ENCODE results near the gene PCNX2.
"Not testable (repeated sequence)": the region's sequence is repeated elsewhere in the genome, so short reads cannot be mapped to it uniquely, and the experiment has no call there.

PCNX2 gene

DNA sequence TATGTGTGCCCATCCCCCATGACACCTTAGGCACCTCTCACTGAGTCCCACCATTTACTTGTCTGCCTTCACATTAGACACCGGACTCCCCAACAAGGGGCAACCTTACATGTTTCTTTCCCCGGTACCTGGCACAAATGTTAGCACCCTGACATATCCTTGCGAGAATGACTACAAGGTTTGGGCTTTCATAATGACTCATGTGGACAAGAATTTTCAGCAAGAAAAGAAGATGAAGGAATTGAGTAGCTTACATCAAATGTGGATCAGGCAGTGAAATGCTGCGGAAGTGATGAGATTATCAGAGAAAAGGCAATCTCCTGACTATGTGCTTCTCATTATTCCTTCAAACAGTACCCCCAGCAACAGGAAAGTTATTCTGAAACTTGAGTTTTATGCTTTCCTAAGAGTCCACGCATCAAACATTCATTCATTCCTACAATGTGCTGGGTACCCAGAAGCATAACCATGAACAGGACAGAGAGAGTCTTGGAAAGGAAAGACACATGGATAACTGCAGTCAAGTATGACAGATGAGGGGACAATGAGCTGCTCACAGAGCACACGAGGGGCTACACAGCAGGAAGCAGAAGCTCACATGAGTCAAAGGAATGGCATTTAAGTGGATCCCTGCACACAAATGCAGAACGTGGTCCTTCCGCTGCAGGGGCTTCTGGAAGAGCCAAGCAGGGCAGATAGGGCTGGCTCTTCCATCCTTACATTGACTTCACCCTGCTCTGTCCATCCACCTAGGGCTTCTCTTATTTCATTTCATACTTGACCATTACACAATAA is 112.1 kb downstream of the PCNX2 start:
- Histone ChIP-seq H3K27me3 (ENCODE audit: insufficient read depth, low read length, poor library complexity, severe bottlenecking) (no peaks in the 10 kb centered on the region), H3K79me2 (ENCODE audit: insufficient read depth, low read length) (no peaks in the 10 kb centered on the region), H3F3A (ENCODE audit: low read depth) (no peaks in the 10 kb centered on the region), H3K4me3 (ENCODE audit: low read length, poor library complexity, severe bottlenecking) (no peak overlapping the region), H2AFZ (ENCODE audit: low read length) (no peak overlapping the region), H3K36me3 (ENCODE audit: insufficient read depth, low read length) (peaks cover 9% of the 10 kb centered on the region; the same call in 1 of the 2 replicates), H4K20me1 (ENCODE audit: insufficient read depth, low read length, poor library complexity, severe bottlenecking) (no peaks in the 10 kb centered on the region), H3K9me2 (replicated peaks; ENCODE audit: low read depth, low read length) (no peaks in the 10 kb centered on the region), H3K9me3 (ENCODE audit: insufficient read depth, low read depth, low read length) (no peaks in the 10 kb centered on the region), H3K9ac (ENCODE audit: low read depth, low read length, poor library complexity, severe bottlenecking) (no peak overlapping the region), H3K4me1 (ENCODE audit: insufficient read depth, low read length, poor library complexity, severe bottlenecking) (peaks cover 25% of the 10 kb centered on the region), H3K4me2 (ENCODE audit: low read depth, low read length, poor library complexity, severe bottlenecking) (no peak overlapping the region)
- TF ChIP-seq, protein P1, sequence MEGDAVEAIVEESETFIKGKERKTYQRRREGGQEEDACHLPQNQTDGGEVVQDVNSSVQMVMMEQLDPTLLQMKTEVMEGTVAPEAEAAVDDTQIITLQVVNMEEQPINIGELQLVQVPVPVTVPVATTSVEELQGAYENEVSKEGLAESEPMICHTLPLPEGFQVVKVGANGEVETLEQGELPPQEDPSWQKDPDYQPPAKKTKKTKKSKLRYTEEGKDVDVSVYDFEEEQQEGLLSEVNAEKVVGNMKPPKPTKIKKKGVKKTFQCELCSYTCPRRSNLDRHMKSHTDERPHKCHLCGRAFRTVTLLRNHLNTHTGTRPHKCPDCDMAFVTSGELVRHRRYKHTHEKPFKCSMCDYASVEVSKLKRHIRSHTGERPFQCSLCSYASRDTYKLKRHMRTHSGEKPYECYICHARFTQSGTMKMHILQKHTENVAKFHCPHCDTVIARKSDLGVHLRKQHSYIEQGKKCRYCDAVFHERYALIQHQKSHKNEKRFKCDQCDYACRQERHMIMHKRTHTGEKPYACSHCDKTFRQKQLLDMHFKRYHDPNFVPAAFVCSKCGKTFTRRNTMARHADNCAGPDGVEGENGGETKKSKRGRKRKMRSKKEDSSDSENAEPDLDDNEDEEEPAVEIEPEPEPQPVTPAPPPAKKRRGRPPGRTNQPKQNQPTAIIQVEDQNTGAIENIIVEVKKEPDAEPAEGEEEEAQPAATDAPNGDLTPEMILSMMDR (conservative IDR thresholded peaks at IDR 0.05; ENCODE audit: low read length) = no peak
- no peak for TF ChIP-seq EZH2phosphoT487 (IDR thresholded peaks at IDR 0.05; ENCODE audit: borderline replicate concordance)

DNA sequence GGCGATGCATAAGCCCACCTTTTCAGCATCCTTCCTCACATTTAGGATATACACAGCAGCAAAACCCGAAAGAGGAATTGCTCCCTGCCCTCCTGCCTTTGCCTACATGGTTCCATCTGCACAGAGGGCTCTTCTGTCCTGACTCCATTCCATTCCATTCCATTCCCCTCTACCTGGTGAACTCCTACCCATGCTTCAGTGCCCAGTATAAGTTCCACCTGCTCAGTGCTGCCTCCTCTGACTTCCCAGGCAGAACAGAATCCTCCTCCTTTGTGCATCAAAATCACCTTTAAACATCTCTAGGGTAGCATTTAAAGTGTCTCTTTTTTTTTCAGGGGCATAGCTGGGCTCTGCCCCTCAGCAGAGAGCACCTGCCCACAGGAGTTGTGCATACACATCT is 112.9 kb downstream of the PCNX2 start:
- H3K4me3 ChIP-seq (ENCODE audit: low read length, poor library complexity, severe bottlenecking) = no peak overlapping the region
- H3K27me3 ChIP-seq (ENCODE audit: insufficient read depth, low read length, poor library complexity, severe bottlenecking) = no peaks in the 10 kb centered on the region
- peaks cover 18% of the 10 kb centered on the region for H3K36me3 ChIP-seq (ENCODE audit: insufficient read depth, low read length)
- H4K20me1 ChIP-seq (ENCODE audit: insufficient read depth, low read length, poor library complexity, severe bottlenecking) = no peaks in the 10 kb centered on the region
- H3K9me3 ChIP-seq (ENCODE audit: insufficient read depth, low read depth, low read length) = no peaks in the 10 kb centered on the region; the same call in 1 of the 2 replicates
- TF ChIP-seq, protein P1 (conservative IDR thresholded peaks at IDR 0.05; ENCODE audit: low read length) = peak; percentile 31; the same call in 1 of the 2 replicates
- no peak for TF ChIP-seq EZH2phosphoT487 (IDR thresholded peaks at IDR 0.05; ENCODE audit: borderline replicate concordance)
- no peaks in the 10 kb centered on the region for H3K9me2 ChIP-seq (replicated peaks; ENCODE audit: low read depth, low read length)
- no peak overlapping the region for H2AFZ ChIP-seq (ENCODE audit: low read length)
- H3F3A ChIP-seq (ENCODE audit: low read depth) = no peaks in the 10 kb centered on the region
- H3K79me2 ChIP-seq (ENCODE audit: insufficient read depth, low read length) = no peaks in the 10 kb centered on the region
- no peak overlapping the region for H3K9ac ChIP-seq (ENCODE audit: low read depth, low read length, poor library complexity, severe bottlenecking)
- H3K4me2 ChIP-seq (ENCODE audit: low read depth, low read length, poor library complexity, severe bottlenecking) = no peak overlapping the region
- peaks cover 25% of the 10 kb centered on the region for H3K4me1 ChIP-seq (ENCODE audit: insufficient read depth, low read length, poor library complexity, severe bottlenecking)

DNA sequence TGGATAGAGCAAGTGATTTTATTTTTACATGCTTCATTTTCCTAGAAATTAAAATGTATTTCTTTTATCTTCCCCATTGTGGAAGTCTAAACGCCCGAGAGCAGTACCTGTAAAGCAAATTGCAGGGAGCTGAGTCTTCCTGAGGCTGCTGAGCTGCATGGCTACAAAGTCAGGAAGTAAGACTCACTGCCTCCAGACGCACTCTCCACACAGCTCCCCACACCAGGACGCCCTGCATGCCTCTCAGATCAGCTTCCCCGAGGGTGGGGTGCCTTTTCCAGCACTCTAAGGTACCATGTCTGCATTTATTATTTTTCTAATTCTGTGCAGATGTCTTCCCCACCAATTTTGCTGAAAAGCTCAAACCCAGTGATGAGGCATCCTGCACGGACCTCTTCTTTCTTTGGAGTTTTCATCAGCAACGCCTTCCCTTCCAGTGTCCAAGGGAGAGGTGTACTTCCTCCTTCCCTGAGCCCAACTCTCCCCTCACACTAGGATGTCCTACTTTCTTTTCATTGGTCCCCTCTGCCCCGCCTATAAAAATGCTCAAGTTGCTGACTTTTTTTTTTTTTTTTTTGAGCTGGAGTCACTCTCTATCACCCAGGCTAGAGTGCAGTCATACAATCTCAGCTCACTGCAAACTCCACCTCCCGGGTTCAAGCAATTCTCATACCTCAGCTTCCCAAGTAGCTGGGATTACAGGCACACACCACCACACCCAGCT is 114.7 kb downstream of the PCNX2 start:
- Histone ChIP-seq H3K9ac (ENCODE audit: low read depth, low read length, poor library complexity, severe bottlenecking) (peak overlapping the region; percentile 59), H3K9me2 (replicated peaks; ENCODE audit: low read depth, low read length) (no peaks in the 10 kb centered on the region), H4K20me1 (ENCODE audit: insufficient read depth, low read length, poor library complexity, severe bottlenecking) (no peaks in the 10 kb centered on the region), H3K36me3 (ENCODE audit: insufficient read depth, low read length) (peaks cover 30% of the 10 kb centered on the region), H2AFZ (ENCODE audit: low read length) (no peak overlapping the region), H3K4me1 (ENCODE audit: insufficient read depth, low read length, poor library complexity, severe bottlenecking) (peaks cover 25% of the 10 kb centered on the region), H3K4me2 (ENCODE audit: low read depth, low read length, poor library complexity, severe bottlenecking) (peak overlapping the region; percentile 19), H3K27me3 (ENCODE audit: insufficient read depth, low read length, poor library complexity, severe bottlenecking) (no peaks in the 10 kb centered on the region), H3K9me3 (ENCODE audit: insufficient read depth, low read depth, low read length) (no peaks in the 10 kb centered on the region; the same call in 1 of the 2 replicates), H3K79me2 (ENCODE audit: insufficient read depth, low read length) (no peaks in the 10 kb centered on the region), H3F3A (ENCODE audit: low read depth) (no peaks in the 10 kb centered on the region), H3K4me3 (ENCODE audit: low read length, poor library complexity, severe bottlenecking) (no peak overlapping the region)
- TF ChIP-seq, protein P1 (conservative IDR thresholded peaks at IDR 0.05; ENCODE audit: low read length) = no peak

DNA sequence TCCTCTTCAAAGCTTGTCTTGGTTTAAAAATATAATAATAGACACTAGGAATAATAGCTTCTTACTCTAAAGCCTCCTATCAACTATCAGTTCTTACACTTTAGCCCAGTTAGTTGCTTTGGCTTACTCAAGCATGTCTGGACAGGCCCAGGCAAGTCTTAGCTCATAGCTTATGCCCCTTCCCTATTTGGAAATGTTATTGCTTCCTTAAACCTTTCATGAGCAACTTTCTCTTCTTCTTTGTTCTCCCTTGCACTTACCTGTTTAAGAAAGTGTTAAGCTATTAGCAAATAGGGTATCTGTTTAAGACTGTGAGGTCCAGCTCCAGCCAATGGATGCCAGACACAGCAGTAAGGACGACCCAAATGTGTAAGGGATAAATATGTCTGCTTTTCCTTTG is 115.9 kb downstream of the PCNX2 start:
- H3F3A ChIP-seq (ENCODE audit: low read depth); H3K4me2 ChIP-seq (ENCODE audit: low read depth, low read length, poor library complexity, severe bottlenecking); H3K9me2 ChIP-seq (replicated peaks; ENCODE audit: low read depth, low read length); H2AFZ ChIP-seq (ENCODE audit: low read length); H3K9me3 ChIP-seq (ENCODE audit: insufficient read depth, low read depth, low read length); H3K27me3 ChIP-seq (ENCODE audit: insufficient read depth, low read length, poor library complexity, severe bottlenecking); H4K20me1 ChIP-seq (ENCODE audit: insufficient read depth, low read length, poor library complexity, severe bottlenecking); H3K4me3 ChIP-seq (ENCODE audit: low read length, poor library complexity, severe bottlenecking); H3K79me2 ChIP-seq (ENCODE audit: insufficient read depth, low read length): not testable (repeated sequence)
- H3K4me1 ChIP-seq (ENCODE audit: insufficient read depth, low read length, poor library complexity, severe bottlenecking) = peaks cover 25% of the 10 kb centered on the region
- peak overlapping the region; percentile 59 for H3K9ac ChIP-seq (ENCODE audit: low read depth, low read length, poor library complexity, severe bottlenecking)
- peaks cover 36% of the 10 kb centered on the region for H3K36me3 ChIP-seq (ENCODE audit: insufficient read depth, low read length)

Data from Loucy (cell line).